ENCODE measurements around the gene RBM5.

Gene RBM5

DNA sequence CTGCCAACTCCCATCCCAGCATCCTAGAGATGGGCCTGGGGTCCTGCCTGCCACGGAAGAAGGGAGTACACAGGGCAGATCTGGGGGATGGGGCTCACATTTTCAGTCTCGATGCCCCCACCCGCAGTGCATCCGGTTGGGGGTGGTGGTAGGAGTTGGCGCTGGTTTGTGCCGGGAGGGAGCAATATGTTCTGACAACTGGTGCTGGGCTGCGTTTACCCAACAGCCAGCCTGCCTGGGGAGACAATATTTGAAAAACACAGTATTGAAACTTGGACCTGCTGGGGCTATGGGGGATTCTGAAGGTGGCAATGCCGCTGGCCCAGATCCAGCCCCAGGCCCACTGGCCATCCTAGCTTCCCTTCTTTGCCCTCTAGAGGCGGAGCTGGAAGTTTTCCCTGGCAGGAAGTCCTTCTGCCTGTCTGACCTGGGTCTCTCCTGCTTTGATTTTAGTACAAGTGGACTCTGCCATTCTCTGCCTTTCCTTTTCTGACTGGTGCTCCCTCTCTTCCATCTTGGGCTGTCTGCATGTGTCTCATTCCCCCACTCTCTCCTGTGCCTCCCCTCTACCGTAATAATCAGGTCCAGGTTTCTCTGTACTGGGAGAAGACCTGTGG lies 69.9 kb downstream of the RBM5 start:
- Histone ChIP-seq H4K91ac (ENCODE audit: low read depth, low read length) (no peak overlapping the region), H3K23ac (ENCODE audit: low read length) (no peak overlapping the region), H3K4me1 (ENCODE audit: control insufficient read depth in 1 of 2, insufficient read depth in 2 of 2, low read length in 2 of 2) (peaks cover 15 to 28% of the 10 kb centered on the region in 2 experiments), H2BK120ac (ENCODE audit: insufficient read depth, low read length, poor library complexity) (no peak overlapping the region), H2AK5ac (ENCODE audit: low read length) (no peak overlapping the region), H2BK5ac (ENCODE audit: low read depth, low read length, poor library complexity) (no peak overlapping the region), H3K4me2 (ENCODE audit: low read length) (no peak overlapping the region), H2AFZ (ENCODE audit: insufficient read depth, low read length, poor library complexity) (no peak overlapping the region), H3K14ac (ENCODE audit: low read length) (no peak overlapping the region), H3K9ac (ENCODE audit: low read length) (peak overlapping the region; percentile 17), H4K12ac (ENCODE audit: low read depth, low read length) (no peak overlapping the region), H3K27ac (ENCODE audit: low read depth, low read length) (no peak overlapping the region), H3K79me2 (ENCODE audit: control insufficient read depth, insufficient read depth, low read length, poor library complexity) (peaks cover 5% of the 10 kb centered on the region), H3K36me3 (ENCODE audit: control insufficient read depth in 1 of 2, insufficient read depth in 2 of 2, low read length in 2 of 2) (peaks cover 19 to 25% of the 10 kb centered on the region in 2 experiments), H3K18ac (ENCODE audit: low read length) (no peak overlapping the region), H3K9me3 (ENCODE audit: insufficient read depth, low read depth, low read length) (peaks cover 4% of the 10 kb centered on the region), H3K4me3 (ENCODE audit: low read depth, low read length) (no peak overlapping the region), H2BK12ac (ENCODE audit: low read length) (no peak overlapping the region), H3K79me1 (ENCODE audit: low read length) (peaks cover 9% of the 10 kb centered on the region), H3K27me3 (ENCODE audit: insufficient read depth, low read length) (no peaks in the 10 kb centered on the region), H3K4ac (ENCODE audit: low read depth, low read length) (no peak overlapping the region), H4K8ac (ENCODE audit: low read depth, low read length) (no peak overlapping the region)
- no CpG with 5 or more reads among the region's 10 CpGs for WGBS (ENCODE audit: extremely low coverage, insufficient coverage, insufficient read length)
- DNase-seq, result no peak

GRCh38 chr3:50160561-50160983 lies 71.9 kb downstream of the RBM5 start:
- H3K79me1 ChIP-seq (ENCODE audit: low read length), result peaks cover 9% of the 10 kb centered on the region
- no peak overlapping the region for H2BK120ac ChIP-seq (ENCODE audit: insufficient read depth, low read length, poor library complexity)
- no peak overlapping the region for H4K8ac ChIP-seq (ENCODE audit: low read depth, low read length)
- H3K9ac ChIP-seq (ENCODE audit: low read length), result no peak overlapping the region
- no peak overlapping the region for H2AK5ac ChIP-seq (ENCODE audit: low read length)
- H3K79me2 ChIP-seq (ENCODE audit: control insufficient read depth, insufficient read depth, low read length, poor library complexity), result peaks cover 5% of the 10 kb centered on the region
- no peaks in the 10 kb centered on the region for H3K27me3 ChIP-seq (ENCODE audit: insufficient read depth, low read length)
- no peak overlapping the region for H3K4me2 ChIP-seq (ENCODE audit: low read length)
- peaks cover 21 to 25% of the 10 kb centered on the region in 2 experiments for H3K36me3 ChIP-seq (ENCODE audit: control insufficient read depth in 1 of 2, insufficient read depth in 2 of 2, low read length in 2 of 2)
- no peak overlapping the region for H3K27ac ChIP-seq (ENCODE audit: low read depth, low read length)
- no CpG with 5 or more reads among the region's 7 CpGs for WGBS (ENCODE audit: extremely low coverage, insufficient coverage, insufficient read length)
- no peak overlapping the region for H4K91ac ChIP-seq (ENCODE audit: low read depth, low read length)
- H3K14ac ChIP-seq (ENCODE audit: low read length), result no peak overlapping the region
- no peak overlapping the region for H2BK12ac ChIP-seq (ENCODE audit: low read length)
- H3K23ac ChIP-seq (ENCODE audit: low read length), result no peak overlapping the region
- peaks cover 4% of the 10 kb centered on the region for H3K9me3 ChIP-seq (ENCODE audit: insufficient read depth, low read depth, low read length)
- no peak overlapping the region for H2BK5ac ChIP-seq (ENCODE audit: low read depth, low read length, poor library complexity)
- no peak overlapping the region for H3K4ac ChIP-seq (ENCODE audit: low read depth, low read length)
- H2AFZ ChIP-seq (ENCODE audit: insufficient read depth, low read length, poor library complexity), result no peak overlapping the region
- no peak overlapping the region for H4K12ac ChIP-seq (ENCODE audit: low read depth, low read length)
- H3K4me1 ChIP-seq (ENCODE audit: control insufficient read depth in 1 of 2, insufficient read depth in 2 of 2, low read length in 2 of 2), result peaks cover 12 to 23% of the 10 kb centered on the region in 2 experiments
- no peak for DNase-seq
- H3K4me3 ChIP-seq (ENCODE audit: low read depth, low read length), result no peak overlapping the region
- H3K18ac ChIP-seq (ENCODE audit: low read length), result no peak overlapping the region

GRCh38 chr3:50161320-50161719 lies 72.6 kb downstream of the RBM5 start:
- WGBS (ENCODE audit: extremely low coverage, insufficient coverage, insufficient read length), result no CpG with 5 or more reads among the region's 13 CpGs
- H3K27ac ChIP-seq (ENCODE audit: low read depth, low read length), result no peak overlapping the region
- peaks cover 4% of the 10 kb centered on the region for H3K9me3 ChIP-seq (ENCODE audit: insufficient read depth, low read depth, low read length)
- H3K14ac ChIP-seq (ENCODE audit: low read length), result no peak overlapping the region
- peaks cover 2% of the 10 kb centered on the region for H3K79me2 ChIP-seq (ENCODE audit: control insufficient read depth, insufficient read depth, low read length, poor library complexity)
- H3K4ac ChIP-seq (ENCODE audit: low read depth, low read length), result no peak overlapping the region
- DNase-seq, result no peak
- H2BK12ac ChIP-seq (ENCODE audit: low read length), result no peak overlapping the region
- H2AK5ac ChIP-seq (ENCODE audit: low read length), result no peak overlapping the region
- no peak overlapping the region for H3K18ac ChIP-seq (ENCODE audit: low read length)
- H4K91ac ChIP-seq (ENCODE audit: low read depth, low read length), result no peak overlapping the region
- H3K23ac ChIP-seq (ENCODE audit: low read length), result no peak overlapping the region
- no peak overlapping the region for H3K4me3 ChIP-seq (ENCODE audit: low read depth, low read length)
- H3K4me2 ChIP-seq (ENCODE audit: low read length), result no peak overlapping the region
- no peak overlapping the region for H4K8ac ChIP-seq (ENCODE audit: low read depth, low read length)
- H3K36me3 ChIP-seq (ENCODE audit: control insufficient read depth in 1 of 2, insufficient read depth in 2 of 2, low read length in 2 of 2), result peaks cover 21 to 25% of the 10 kb centered on the region in 2 experiments
- no peak overlapping the region for H4K12ac ChIP-seq (ENCODE audit: low read depth, low read length)
- H3K79me1 ChIP-seq (ENCODE audit: low read length), result peaks cover 7% of the 10 kb centered on the region
- H2BK5ac ChIP-seq (ENCODE audit: low read depth, low read length, poor library complexity), result no peak overlapping the region
- no peak overlapping the region for H3K9ac ChIP-seq (ENCODE audit: low read length)
- H2AFZ ChIP-seq (ENCODE audit: insufficient read depth, low read length, poor library complexity), result no peak overlapping the region
- H3K4me1 ChIP-seq (ENCODE audit: control insufficient read depth in 1 of 2, insufficient read depth in 2 of 2, low read length in 2 of 2), result peaks cover 12 to 23% of the 10 kb centered on the region in 2 experiments
- no peaks in the 10 kb centered on the region for H3K27me3 ChIP-seq (ENCODE audit: insufficient read depth, low read length)
- no peak overlapping the region for H2BK120ac ChIP-seq (ENCODE audit: insufficient read depth, low read length, poor library complexity)

DNA sequence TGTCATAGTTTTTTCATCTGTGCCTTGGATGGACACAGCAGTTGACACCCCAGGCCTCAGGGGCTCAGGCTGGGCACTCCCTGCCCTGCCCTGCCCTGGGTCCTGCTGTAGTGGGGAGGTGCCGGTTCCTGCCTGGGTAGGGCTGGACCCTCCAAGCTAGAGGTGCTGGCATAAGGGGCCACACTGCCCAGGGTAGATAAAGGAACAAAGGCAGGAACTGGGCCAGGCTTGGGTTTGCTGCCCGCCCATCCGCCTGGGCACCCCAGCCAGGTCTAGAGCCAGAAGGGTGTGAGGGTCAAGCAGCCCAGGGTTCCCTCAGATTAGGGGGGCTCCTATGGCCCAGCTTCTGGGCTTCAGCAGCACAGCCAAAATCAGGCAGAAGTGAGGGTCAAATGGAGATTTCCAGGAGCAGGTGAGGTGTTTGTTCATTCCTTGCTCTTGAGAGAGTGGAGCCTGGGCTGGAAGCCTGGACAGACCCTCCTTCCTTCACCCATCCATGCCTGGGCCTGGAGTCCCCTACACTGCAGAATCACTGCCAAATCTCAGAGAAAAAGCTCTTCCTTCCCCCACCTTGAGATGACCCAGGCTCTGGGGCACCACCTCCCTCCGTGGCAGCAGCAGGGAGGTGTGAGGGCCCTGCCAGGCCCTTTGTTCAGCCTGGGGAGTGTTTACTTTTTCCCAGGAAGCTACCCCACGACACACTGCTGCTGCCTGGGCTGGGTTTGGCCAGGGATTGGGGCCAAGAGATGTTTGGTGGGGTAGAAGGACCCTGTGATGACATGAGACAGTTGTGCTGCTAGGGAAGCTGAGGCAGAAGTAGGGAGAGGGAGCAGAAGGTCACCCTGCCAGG lies 73.5 kb downstream of the RBM5 start:
- Histone ChIP-seq H3K79me1 (ENCODE audit: low read length) (peaks cover 2% of the 10 kb centered on the region), H2AFZ (ENCODE audit: insufficient read depth, low read length, poor library complexity) (no peak overlapping the region), H3K36me3 (ENCODE audit: control insufficient read depth in 1 of 2, insufficient read depth in 2 of 2, low read length in 2 of 2) (peaks cover 21 to 27% of the 10 kb centered on the region in 2 experiments), H3K4me1 (ENCODE audit: control insufficient read depth in 1 of 2, insufficient read depth in 2 of 2, low read length in 2 of 2) (peaks cover 16 to 24% of the 10 kb centered on the region in 2 experiments), H3K9ac (ENCODE audit: low read length) (no peak overlapping the region), H2BK12ac (ENCODE audit: low read length) (no peak overlapping the region), H3K9me3 (ENCODE audit: insufficient read depth, low read depth, low read length) (peaks cover 4% of the 10 kb centered on the region), H2BK120ac (ENCODE audit: insufficient read depth, low read length, poor library complexity) (no peak overlapping the region), H4K91ac (ENCODE audit: low read depth, low read length) (no peak overlapping the region), H3K23ac (ENCODE audit: low read length) (no peak overlapping the region), H2AK5ac (ENCODE audit: low read length) (no peak overlapping the region), H3K14ac (ENCODE audit: low read length) (no peak overlapping the region), H3K27ac (ENCODE audit: low read depth, low read length) (no peak overlapping the region), H4K8ac (ENCODE audit: low read depth, low read length) (no peak overlapping the region), H4K12ac (ENCODE audit: low read depth, low read length) (no peak overlapping the region), H2BK5ac (ENCODE audit: low read depth, low read length, poor library complexity) (no peak overlapping the region), H3K18ac (ENCODE audit: low read length) (no peak overlapping the region), H3K4me3 (ENCODE audit: low read depth, low read length) (no peak overlapping the region), H3K4ac (ENCODE audit: low read depth, low read length) (no peak overlapping the region), H3K27me3 (ENCODE audit: insufficient read depth, low read length) (no peaks in the 10 kb centered on the region), H3K79me2 (ENCODE audit: control insufficient read depth, insufficient read depth, low read length, poor library complexity) (no peaks in the 10 kb centered on the region), H3K4me2 (ENCODE audit: low read length) (no peak overlapping the region)
- WGBS (ENCODE audit: extremely low coverage, insufficient coverage, insufficient read length), result no CpG with 5 or more reads among the region's 5 CpGs
- DNase-seq, result no peak

All from trophoblast cell (in vitro differentiated cells and primary cell).